ENCODE data around the gene AMFR. TPM values are rescaled to one million over a fixed set of nuclear protein-coding genes. Genes with fewer than 3 reads are reported as not detected.
"Not testable (repeated sequence)": the region's sequence is repeated elsewhere in the genome, so short reads cannot be mapped to it uniquely, and the experiment has no call there.

AMFR gene
- polyA plus RNA-seq, 4 donors, result 55.9 to 75.1 (median 64.8) TPM

- DNase-seq, result no peak
- H3K27me3 ChIP-seq (ENCODE audit: control insufficient read depth in 3 of 3, insufficient read depth in 3 of 3, low read length in 3 of 3), result no peaks in the 10 kb centered on the region
- no peak overlapping the region for H3K4me3 ChIP-seq (ENCODE audit: low read depth in 1 of 3, low read length in 3 of 3)
- H3K27ac ChIP-seq (ENCODE audit: low read depth in 1 of 3, low read length in 2 of 3), result no peak overlapping the region
- FAIRE-seq, result no peak
- WGBS, 3 donors, result 77 to 86% (median 84%) methylated on average over 2 of the region's 2 CpGs
- peaks cover 10 to 19% (median 18%) of the 10 kb centered on the region in 3 donors for H3K36me3 ChIP-seq (ENCODE audit: control insufficient read depth in 3 of 3, insufficient read depth in 2 of 3, low read depth in 1 of 3, low read length in 3 of 3)
- H3K4me1 ChIP-seq (ENCODE audit: control insufficient read depth in 3 of 3, insufficient read depth in 2 of 3, low read depth in 1 of 3, low read length in 2 of 3), result no peaks in the 10 kb centered on the region
- no peaks in the 10 kb centered on the region for H3K9me3 ChIP-seq (ENCODE audit: control insufficient read depth in 2 of 2, insufficient read depth in 1 of 2, low read depth in 1 of 2, low read length in 1 of 2)
Observed at GRCh38 chr16:56399047-56399446, 26.3 kb downstream of the AMFR start.

- not testable (repeated sequence) for H3K4me1 ChIP-seq (ENCODE audit: control insufficient read depth in 3 of 3, insufficient read depth in 2 of 3, low read depth in 1 of 3, low read length in 2 of 3); H3K27ac ChIP-seq (ENCODE audit: low read depth in 1 of 3, low read length in 2 of 3); H3K27me3 ChIP-seq (ENCODE audit: control insufficient read depth in 3 of 3, insufficient read depth in 3 of 3, low read length in 3 of 3); H3K4me3 ChIP-seq (ENCODE audit: low read depth in 1 of 3, low read length in 3 of 3); FAIRE-seq; H3K9me3 ChIP-seq (ENCODE audit: control insufficient read depth in 2 of 2, insufficient read depth in 1 of 2, low read depth in 1 of 2, low read length in 1 of 2); DNase-seq; H3K36me3 ChIP-seq (ENCODE audit: control insufficient read depth in 3 of 3, insufficient read depth in 2 of 3, low read depth in 1 of 3, low read length in 3 of 3)
- 83 to 95% (median 93%) methylated on average over 3 of the region's 3 CpGs for WGBS, 3 donors
Observed at GRCh38 chr16:56396724-56397123, 28.6 kb downstream of the AMFR start.

DNA sequence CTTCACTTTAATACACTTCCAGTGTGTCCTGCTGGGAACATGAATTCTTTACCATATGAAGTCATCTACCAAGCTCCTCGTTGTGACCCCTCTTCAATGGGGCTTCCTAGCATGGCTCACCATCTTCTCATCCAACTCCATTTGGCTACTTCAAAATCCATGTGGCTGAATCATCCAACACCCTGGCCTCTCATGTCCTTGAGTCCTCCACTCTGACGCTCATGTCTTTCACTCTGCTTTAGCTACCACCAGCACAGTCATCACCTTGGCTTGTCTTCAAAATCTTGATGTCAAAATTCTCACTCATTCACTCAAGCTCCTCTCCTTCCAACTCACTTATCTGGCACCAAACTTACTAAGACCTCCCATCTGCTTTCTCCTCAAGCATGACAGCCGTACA is 35.8 kb downstream of the AMFR start:
- peaks cover 7 to 36% (median 33%) of the 10 kb centered on the region in 3 donors for H3K36me3 ChIP-seq (ENCODE audit: control insufficient read depth in 3 of 3, insufficient read depth in 2 of 3, low read depth in 1 of 3, low read length in 3 of 3)
- WGBS, 3 donors, result 90 to 98% (median 96%) methylated on average over 3 of the region's 3 CpGs
- no peak for FAIRE-seq

GRCh38 chr16:56388209-56388608 is 37.1 kb downstream of the AMFR start:
- DNase-seq (no peak), FAIRE-seq (no peak)
- peaks cover 11 to 48% (median 40%) of the 10 kb centered on the region in 3 donors for H3K36me3 ChIP-seq (ENCODE audit: control insufficient read depth in 3 of 3, insufficient read depth in 2 of 3, low read depth in 1 of 3, low read length in 3 of 3)

More for the DNA sequence above, 35.8 kb downstream of the AMFR start:
- H3K27me3 ChIP-seq (ENCODE audit: control insufficient read depth in 3 of 3, insufficient read depth in 3 of 3, low read length in 3 of 3), result no peaks in the 10 kb centered on the region
- no peak overlapping the region for H3K4me3 ChIP-seq (ENCODE audit: low read depth in 1 of 3, low read length in 3 of 3)
- H3K4me1 ChIP-seq (ENCODE audit: control insufficient read depth in 3 of 3, insufficient read depth in 2 of 3, low read depth in 1 of 3, low read length in 2 of 3), result no peaks in the 10 kb centered on the region
- H3K9me3 ChIP-seq (ENCODE audit: control insufficient read depth in 2 of 2, insufficient read depth in 1 of 2, low read depth in 1 of 2, low read length in 1 of 2), result peaks cover 0 to 2% of the 10 kb centered on the region in 2 donors
- H3K27ac ChIP-seq (ENCODE audit: low read depth in 1 of 3, low read length in 2 of 3), result no peak overlapping the region
- DNase-seq, result no peak

DNA sequence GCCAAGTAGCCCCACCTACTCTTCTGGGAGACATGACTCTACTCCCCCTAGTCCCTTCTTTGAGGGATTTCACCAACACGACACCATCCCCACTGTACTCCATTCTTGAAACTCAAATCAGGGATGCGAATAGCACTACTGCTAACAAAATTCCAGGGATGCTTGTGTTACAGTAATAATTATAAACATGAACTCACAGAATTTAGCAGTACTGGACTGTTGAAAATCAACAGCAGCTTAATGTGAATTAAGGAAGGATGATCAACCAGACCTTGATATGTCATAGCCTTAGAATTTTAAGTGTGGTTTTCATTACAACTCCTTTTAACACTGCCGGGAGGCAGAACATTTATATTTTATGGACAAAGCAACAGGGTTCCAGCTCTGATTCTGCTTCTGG is 37.9 kb downstream of the AMFR start:
- FAIRE-seq, result no peak
- Histone ChIP-seq H3K4me3 (ENCODE audit: low read depth in 1 of 3, low read length in 3 of 3) (no peak overlapping the region), H3K4me1 (ENCODE audit: control insufficient read depth in 3 of 3, insufficient read depth in 2 of 3, low read depth in 1 of 3, low read length in 2 of 3) (no peaks in the 10 kb centered on the region), H3K27ac (ENCODE audit: low read depth in 1 of 3, low read length in 2 of 3) (no peak overlapping the region), H3K9me3 (ENCODE audit: control insufficient read depth in 2 of 2, insufficient read depth in 1 of 2, low read depth in 1 of 2, low read length in 1 of 2) (peaks cover 0 to 2% of the 10 kb centered on the region in 2 donors), H3K36me3 (ENCODE audit: control insufficient read depth in 3 of 3, insufficient read depth in 2 of 3, low read depth in 1 of 3, low read length in 3 of 3) (peaks cover 14 to 50% (median 43%) of the 10 kb centered on the region in 3 donors), H3K27me3 (ENCODE audit: control insufficient read depth in 3 of 3, insufficient read depth in 3 of 3, low read length in 3 of 3) (no peaks in the 10 kb centered on the region)
- no peak for DNase-seq
- WGBS, 3 donors, result 85 to 97% (median 94%) methylated on average over 3 of the region's 3 CpGs

More at GRCh38 chr16:56388209-56388608, 37.1 kb downstream of the AMFR start:
- H3K27me3 ChIP-seq (ENCODE audit: control insufficient read depth in 3 of 3, insufficient read depth in 3 of 3, low read length in 3 of 3), result no peaks in the 10 kb centered on the region
- no peak overlapping the region for H3K4me3 ChIP-seq (ENCODE audit: low read depth in 1 of 3, low read length in 3 of 3)
- H3K4me1 ChIP-seq (ENCODE audit: control insufficient read depth in 3 of 3, insufficient read depth in 2 of 3, low read depth in 1 of 3, low read length in 2 of 3), result no peaks in the 10 kb centered on the region
- H3K9me3 ChIP-seq (ENCODE audit: control insufficient read depth in 2 of 2, insufficient read depth in 1 of 2, low read depth in 1 of 2, low read length in 1 of 2), result peaks cover 0 to 2% of the 10 kb centered on the region in 2 donors
- H3K27ac ChIP-seq (ENCODE audit: low read depth in 1 of 3, low read length in 2 of 3), result no peak overlapping the region

GRCh38 chr16:56384074-56384721 is 41.1 kb downstream of the AMFR start:
- Histone ChIP-seq H3K9me3 (ENCODE audit: control insufficient read depth in 2 of 2, insufficient read depth in 1 of 2, low read depth in 1 of 2, low read length in 1 of 2) (peaks cover 0 to 20% of the 10 kb centered on the region in 2 donors), H3K36me3 (ENCODE audit: control insufficient read depth in 3 of 3, insufficient read depth in 2 of 3, low read depth in 1 of 3, low read length in 3 of 3) (peaks cover 19 to 53% (median 47%) of the 10 kb centered on the region in 3 donors), H3K4me1 (ENCODE audit: control insufficient read depth in 3 of 3, insufficient read depth in 2 of 3, low read depth in 1 of 3, low read length in 2 of 3) (no peaks in the 10 kb centered on the region), H3K4me3 (ENCODE audit: low read depth in 1 of 3, low read length in 3 of 3) (no peak overlapping the region), H3K27me3 (ENCODE audit: control insufficient read depth in 3 of 3, insufficient read depth in 3 of 3, low read length in 3 of 3) (no peaks in the 10 kb centered on the region), H3K27ac (ENCODE audit: low read depth in 1 of 3, low read length in 2 of 3) (no peak overlapping the region)
- 92 to 95% (median 93%) methylated on average over 4 of the region's 4 CpGs for WGBS, 3 donors
- no peak for FAIRE-seq
- no peak for DNase-seq

GRCh38 chr16:56382901-56383355 is 42.4 kb downstream of the AMFR start:
- Histone ChIP-seq H3K36me3 (ENCODE audit: control insufficient read depth in 3 of 3, insufficient read depth in 2 of 3, low read depth in 1 of 3, low read length in 3 of 3) (peaks cover 17 to 47% (median 45%) of the 10 kb centered on the region in 3 donors), H3K4me1 (ENCODE audit: control insufficient read depth in 3 of 3, insufficient read depth in 2 of 3, low read depth in 1 of 3, low read length in 2 of 3) (no peaks in the 10 kb centered on the region), H3K4me3 (ENCODE audit: low read depth in 1 of 3, low read length in 3 of 3) (no peak overlapping the region), H3K9me3 (ENCODE audit: control insufficient read depth in 2 of 2, insufficient read depth in 1 of 2, low read depth in 1 of 2, low read length in 1 of 2) (peaks cover 0 to 23% of the 10 kb centered on the region in 2 donors), H3K27ac (ENCODE audit: low read depth in 1 of 3, low read length in 2 of 3) (no peak overlapping the region), H3K27me3 (ENCODE audit: control insufficient read depth in 3 of 3, insufficient read depth in 3 of 3, low read length in 3 of 3) (no peaks in the 10 kb centered on the region)
- DNase-seq (no peak), FAIRE-seq (no peak)
- WGBS, 3 donors, result 88 to 93% (median 88%) methylated on average over 5 of the region's 5 CpGs

GRCh38 chr16:56382459-56382858 is 42.9 kb downstream of the AMFR start:
- Histone ChIP-seq H3K4me3 (ENCODE audit: low read depth in 1 of 3, low read length in 3 of 3) (no peak overlapping the region), H3K4me1 (ENCODE audit: control insufficient read depth in 3 of 3, insufficient read depth in 2 of 3, low read depth in 1 of 3, low read length in 2 of 3) (no peaks in the 10 kb centered on the region), H3K36me3 (ENCODE audit: control insufficient read depth in 3 of 3, insufficient read depth in 2 of 3, low read depth in 1 of 3, low read length in 3 of 3) (peaks cover 17 to 45% (median 43%) of the 10 kb centered on the region in 3 donors), H3K9me3 (ENCODE audit: control insufficient read depth in 2 of 2, insufficient read depth in 1 of 2, low read depth in 1 of 2, low read length in 1 of 2) (peaks cover 0 to 23% of the 10 kb centered on the region in 2 donors), H3K27ac (ENCODE audit: low read depth in 1 of 3, low read length in 2 of 3) (no peak overlapping the region), H3K27me3 (ENCODE audit: control insufficient read depth in 3 of 3, insufficient read depth in 3 of 3, low read length in 3 of 3) (no peaks in the 10 kb centered on the region)
- no peak for DNase-seq
- FAIRE-seq, result no peak
- WGBS, 3 donors, result 97 to 100% (median 99%) methylated on average over 4 of the region's 4 CpGs
